ENCODE results near the gene SRGAP2C. TPM values are rescaled to one million over a fixed set of nuclear protein-coding genes. Genes with fewer than 3 reads are reported as not detected.
"Not testable (repeated sequence)": the region's sequence is repeated elsewhere in the genome, so short reads cannot be mapped to it uniquely, and the experiment has no call there.

The SRGAP2C gene
- total RNA-seq, 3 donors from 2014 or later: 5.4 to 27.8 (median 12.3) TPM

- intact Hi-C loops (cut with DNase I, micrococcal nuclease); H3K4me1 ChIP-seq (ENCODE audit: low read depth); DNase-seq; H3K4me3 ChIP-seq; ATAC-seq; H3K36me3 ChIP-seq (ENCODE audit: low read depth); H3K9me3 ChIP-seq: not testable (repeated sequence)
Measured at GRCh38 chr1:121438862-121439261, 254.1 kb downstream of the SRGAP2C start.

DNA sequence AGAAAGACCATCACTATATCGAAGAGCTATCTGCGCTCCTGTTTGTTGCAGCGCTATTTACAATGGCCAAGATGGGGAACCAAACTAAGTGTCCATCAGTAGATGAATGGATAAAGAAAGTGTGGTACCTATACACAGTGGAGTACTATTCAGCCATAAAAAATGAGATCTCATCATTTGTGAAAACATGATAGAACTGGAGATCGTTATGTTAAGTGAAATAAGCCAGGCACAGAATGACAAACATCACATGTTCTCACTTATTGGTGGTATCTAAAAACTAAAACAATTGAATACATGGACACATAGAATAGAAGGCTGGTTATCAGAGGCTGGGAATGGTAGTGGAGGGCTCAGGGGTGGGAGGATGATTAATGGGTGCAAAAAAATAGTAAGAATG lies 256.2 kb downstream of the SRGAP2C start:
- H3K4me1 ChIP-seq (ENCODE audit: low read depth): no peaks in the 10 kb centered on the region
- no peaks in the 10 kb centered on the region for H3K36me3 ChIP-seq (ENCODE audit: low read depth)
- intact Hi-C loops (cut with DNase I, micrococcal nuclease): no loop called here
- H3K9me3 ChIP-seq: no peaks in the 10 kb centered on the region
- no peak overlapping the region for H3K4me3 ChIP-seq
- DNase-seq: no peak
- ATAC-seq: no peak
- TF ChIP-seq, protein P1, sequence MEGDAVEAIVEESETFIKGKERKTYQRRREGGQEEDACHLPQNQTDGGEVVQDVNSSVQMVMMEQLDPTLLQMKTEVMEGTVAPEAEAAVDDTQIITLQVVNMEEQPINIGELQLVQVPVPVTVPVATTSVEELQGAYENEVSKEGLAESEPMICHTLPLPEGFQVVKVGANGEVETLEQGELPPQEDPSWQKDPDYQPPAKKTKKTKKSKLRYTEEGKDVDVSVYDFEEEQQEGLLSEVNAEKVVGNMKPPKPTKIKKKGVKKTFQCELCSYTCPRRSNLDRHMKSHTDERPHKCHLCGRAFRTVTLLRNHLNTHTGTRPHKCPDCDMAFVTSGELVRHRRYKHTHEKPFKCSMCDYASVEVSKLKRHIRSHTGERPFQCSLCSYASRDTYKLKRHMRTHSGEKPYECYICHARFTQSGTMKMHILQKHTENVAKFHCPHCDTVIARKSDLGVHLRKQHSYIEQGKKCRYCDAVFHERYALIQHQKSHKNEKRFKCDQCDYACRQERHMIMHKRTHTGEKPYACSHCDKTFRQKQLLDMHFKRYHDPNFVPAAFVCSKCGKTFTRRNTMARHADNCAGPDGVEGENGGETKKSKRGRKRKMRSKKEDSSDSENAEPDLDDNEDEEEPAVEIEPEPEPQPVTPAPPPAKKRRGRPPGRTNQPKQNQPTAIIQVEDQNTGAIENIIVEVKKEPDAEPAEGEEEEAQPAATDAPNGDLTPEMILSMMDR (IDR thresholded peaks at IDR 0.05): no peak

Other genes with a start within 250 kb of the SRGAP2C start
- gene FAM72B, start 635 bp upstream of the SRGAP2C start, total RNA-seq: 1 to 10 TPM in 1 of 3 donors, under 1 TPM in 2; 0.26 to 2.6 (median 0.89) TPM

Measured in mucosa of descending colon (tissue), 3 donors.